Breast epithelium (tissue), 3 donors: Measurements from ENCODE around the gene UNC79.

Experiments
- POLR2A ChIP-seq: fragments of 450-650 bp; IDR thresholded peaks from one replicate; pipeline ENCODE4 v1.6.1; 2016; ENCODE audit warnings: antibody characterized with exemption, mild to moderate bottlenecking, moderate library complexity
- POLR2AphosphoS5 ChIP-seq, 3 donors: sonication (generic); formaldehyde crosslinking; IDR thresholded peaks; one replicate each; pipeline ENCODE4 v1.6.1; 2017; ENCODE audit warnings: antibody characterized with exemption in 3 of 3
- TF ChIP-seq, protein P1 (sequence below), 3 donors: fragments of 450-650 bp; IDR thresholded peaks; one replicate each; pipeline ENCODE4 v1.5.1; 2016 to 2017; ENCODE audit warnings: antibody characterized with exemption in 3 of 3, mild to moderate bottlenecking in 3 of 3, moderate library complexity in 3 of 3

DNA sequence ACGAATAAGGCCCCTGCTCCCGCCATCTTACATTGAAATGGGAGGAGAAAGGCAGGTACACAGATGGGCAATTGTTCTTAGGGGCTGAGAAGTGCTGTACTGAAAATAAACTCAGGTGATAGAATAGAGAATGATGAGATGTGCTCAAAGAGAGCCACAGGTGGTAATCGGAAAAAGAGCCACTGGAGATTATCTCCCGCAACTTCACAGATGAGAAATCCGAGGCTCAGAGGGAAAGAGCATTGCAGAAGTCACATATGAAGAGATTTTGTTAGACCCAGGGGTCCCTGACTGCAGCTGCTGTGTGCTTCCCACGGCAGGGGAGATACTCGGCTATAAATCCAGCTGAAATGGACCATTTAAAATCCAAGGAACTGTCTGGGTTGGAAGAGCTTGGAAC is 283.9 kb downstream of the UNC79 start:
- TF ChIP-seq, protein P1, sequence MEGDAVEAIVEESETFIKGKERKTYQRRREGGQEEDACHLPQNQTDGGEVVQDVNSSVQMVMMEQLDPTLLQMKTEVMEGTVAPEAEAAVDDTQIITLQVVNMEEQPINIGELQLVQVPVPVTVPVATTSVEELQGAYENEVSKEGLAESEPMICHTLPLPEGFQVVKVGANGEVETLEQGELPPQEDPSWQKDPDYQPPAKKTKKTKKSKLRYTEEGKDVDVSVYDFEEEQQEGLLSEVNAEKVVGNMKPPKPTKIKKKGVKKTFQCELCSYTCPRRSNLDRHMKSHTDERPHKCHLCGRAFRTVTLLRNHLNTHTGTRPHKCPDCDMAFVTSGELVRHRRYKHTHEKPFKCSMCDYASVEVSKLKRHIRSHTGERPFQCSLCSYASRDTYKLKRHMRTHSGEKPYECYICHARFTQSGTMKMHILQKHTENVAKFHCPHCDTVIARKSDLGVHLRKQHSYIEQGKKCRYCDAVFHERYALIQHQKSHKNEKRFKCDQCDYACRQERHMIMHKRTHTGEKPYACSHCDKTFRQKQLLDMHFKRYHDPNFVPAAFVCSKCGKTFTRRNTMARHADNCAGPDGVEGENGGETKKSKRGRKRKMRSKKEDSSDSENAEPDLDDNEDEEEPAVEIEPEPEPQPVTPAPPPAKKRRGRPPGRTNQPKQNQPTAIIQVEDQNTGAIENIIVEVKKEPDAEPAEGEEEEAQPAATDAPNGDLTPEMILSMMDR (IDR thresholded peaks at IDR 0.05) = no peak
- TF ChIP-seq POLR2AphosphoS5 (IDR thresholded peaks at IDR 0.05) = no peak
- TF ChIP-seq POLR2A = no peak
